ENCODE measurements around the gene GNL3L.
"Not testable (repeated sequence)": the region's sequence is repeated elsewhere in the genome, so short reads cannot be mapped to it uniquely, and the experiment has no call there.

GNL3L gene

DNA sequence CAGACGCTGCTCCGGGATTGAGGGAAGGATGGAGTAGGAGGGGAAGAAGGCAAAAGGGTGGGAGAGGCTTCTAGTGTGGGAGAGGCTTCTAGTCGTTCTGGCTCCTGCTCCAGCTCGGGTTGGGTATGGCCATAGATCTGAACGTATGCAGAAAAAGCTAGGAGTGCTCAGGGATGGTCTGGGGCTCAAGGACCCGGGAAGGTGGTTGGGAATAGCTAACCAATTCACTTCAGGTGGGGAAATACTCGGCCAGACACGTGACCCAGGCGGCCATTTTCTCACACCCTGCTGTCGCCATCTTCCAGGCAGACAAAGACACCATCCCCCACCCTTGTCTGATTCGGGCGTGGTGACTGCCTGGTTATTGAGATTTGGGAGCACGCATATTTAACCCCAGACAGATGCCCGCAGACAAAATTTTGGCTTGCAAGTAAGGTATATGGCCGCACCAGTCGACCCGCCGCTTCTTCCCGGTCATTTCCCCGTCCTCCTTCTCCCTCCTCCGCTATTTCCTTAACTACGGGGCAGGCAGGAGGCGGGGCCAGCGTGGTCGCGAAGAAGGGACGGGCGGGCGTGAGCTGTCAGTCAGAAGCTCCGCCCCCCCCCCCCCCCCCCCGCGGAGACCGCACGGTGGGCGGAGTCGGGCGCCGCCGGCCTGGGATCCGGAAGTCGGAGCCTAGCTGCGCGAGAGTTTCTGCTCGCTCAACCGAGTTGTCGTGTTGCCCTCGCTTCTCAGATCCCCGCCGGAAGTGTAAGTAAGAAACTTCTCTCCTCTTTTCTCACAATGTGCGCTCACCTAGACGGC is at the start of gene GNL3L:
TSS of gene GNL3L (plus strand) at position 668 of the 805 bp plus-strand sequence. CDS start 2,348 bp downstream, outside the sequence.
- DNase-seq (ENCODE audit: low read depth), result peak; percentile 50

GRCh38 chrX:54482839-54483593 is 47.0 kb upstream of the GNL3L start:
- no peak for DNase-seq (ENCODE audit: low read depth)

DNA sequence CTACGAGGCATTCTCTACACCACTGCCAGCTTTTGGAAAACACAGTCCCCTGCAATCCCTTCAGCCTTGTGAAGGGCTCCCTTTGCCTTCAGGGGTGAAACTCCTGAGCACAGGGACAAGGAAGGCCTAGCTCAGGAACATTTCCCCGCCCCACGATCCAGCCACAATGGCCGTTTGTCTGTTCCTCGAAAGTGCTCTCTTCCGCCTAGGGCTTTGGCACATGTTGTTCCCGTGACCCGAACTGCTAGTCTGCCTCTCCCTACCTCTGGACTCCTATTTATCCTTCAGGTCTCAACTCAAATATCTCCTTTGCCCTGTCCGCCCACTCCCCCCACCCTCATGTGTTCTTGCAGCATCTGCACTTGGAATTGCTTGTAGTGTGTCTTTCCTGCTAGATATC is 46.1 kb upstream of the GNL3L start:
- no peak for DNase-seq (ENCODE audit: low read depth)

DNA sequence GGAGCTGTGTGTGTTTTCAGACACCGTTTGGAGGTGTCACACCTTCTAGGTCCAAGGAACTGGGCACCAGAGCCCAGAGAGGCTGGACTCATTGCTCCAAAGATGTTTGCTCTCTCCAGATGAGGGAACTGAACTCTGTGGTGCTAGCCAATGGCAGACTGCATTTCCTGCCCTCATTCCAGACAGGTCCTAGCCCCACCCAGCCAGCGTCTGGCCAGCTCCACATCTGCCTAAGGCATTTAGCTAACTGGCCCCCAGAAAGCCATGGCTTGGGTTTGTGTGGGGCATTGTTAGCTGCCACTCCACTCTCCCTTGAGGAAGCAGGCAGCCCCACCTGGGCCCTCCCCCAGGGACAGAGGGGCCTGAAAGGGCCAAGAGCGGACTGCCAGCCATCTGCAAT is 45.4 kb upstream of the GNL3L start:
- DNase-seq (ENCODE audit: low read depth), result no peak

- DNase-seq (ENCODE audit: low read depth), result not testable (repeated sequence)
Measured at GRCh38 chrX:54489819-54490218, 40.2 kb upstream of the GNL3L start.

GRCh38 chrX:54492340-54492739 is 37.7 kb upstream of the GNL3L start:
- no peak for DNase-seq (ENCODE audit: low read depth)

- DNase-seq (ENCODE audit: low read depth), result no peak
Measured at GRCh38 chrX:54494166-54494988, 35.6 kb upstream of the GNL3L start.

DNA sequence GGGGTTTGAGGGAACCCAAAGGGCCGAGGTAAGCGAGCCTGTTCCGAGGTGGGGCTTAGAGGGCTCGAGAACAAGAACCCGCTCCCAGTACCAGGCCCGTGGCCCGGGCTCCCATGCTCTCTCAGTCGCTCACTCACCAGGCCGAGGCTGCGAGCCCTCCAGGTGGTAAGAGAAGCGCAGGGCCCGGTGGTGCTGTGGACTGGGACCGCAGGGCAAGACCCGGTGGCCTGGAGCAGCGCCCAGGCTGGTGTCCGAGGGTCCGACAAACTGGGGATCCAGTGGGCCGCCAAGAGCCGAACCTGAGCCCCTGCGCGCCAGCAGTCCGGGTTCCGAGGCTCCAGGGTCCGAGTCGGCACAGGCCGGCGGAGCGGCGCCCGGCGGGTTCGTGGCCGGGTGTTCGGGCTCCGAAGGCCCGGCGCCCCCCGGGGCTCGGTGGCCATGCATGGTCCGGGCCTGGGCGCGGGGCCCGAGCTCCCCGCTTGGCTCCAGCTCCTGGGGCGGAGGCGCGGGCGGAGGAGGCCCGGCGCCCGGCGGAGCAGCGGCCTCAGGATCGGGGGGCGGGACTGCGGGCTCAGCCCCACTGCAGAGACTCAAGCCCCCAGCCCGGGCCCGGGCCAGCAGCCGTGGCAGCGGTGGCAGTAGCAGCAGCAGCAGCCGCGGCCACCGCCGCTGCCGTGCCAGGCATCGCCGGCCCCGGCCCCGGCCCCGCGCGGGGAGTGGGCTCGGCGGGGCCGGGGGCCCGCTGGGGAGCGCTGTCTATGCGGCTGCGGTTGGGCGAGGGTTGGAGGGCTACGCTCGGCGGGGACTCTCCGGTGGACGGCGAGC is 34.8 kb upstream of the GNL3L start:
- DNase-seq (ENCODE audit: low read depth), result no peak

GRCh38 chrX:54495814-54496516 is 34.1 kb upstream of the GNL3L start, which contains the start of gene FGD1:
Gene FGD1, minus strand, starts transcription at chrX:54496234. Its CDS starts 802 bp downstream, at chrX:54495432.
- no peak for DNase-seq (ENCODE audit: low read depth)

DNA sequence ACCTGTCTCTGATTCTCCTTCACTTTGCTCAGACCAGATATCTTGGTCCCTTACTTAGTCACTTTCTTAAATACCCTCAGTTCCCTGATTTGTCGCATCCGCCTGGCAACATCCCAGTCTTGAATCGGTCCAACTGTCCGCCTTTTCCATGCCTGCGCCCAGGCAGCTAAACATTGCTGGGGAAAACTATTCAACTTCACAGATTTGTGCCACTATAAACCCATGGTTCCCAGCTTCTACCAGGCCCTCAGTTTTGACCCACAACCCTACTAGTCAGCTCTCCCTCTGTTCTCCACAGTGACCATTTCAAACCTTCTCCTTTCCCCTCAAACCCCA is 33.5 kb upstream of the GNL3L start:
- no peak for DNase-seq (ENCODE audit: low read depth)

GRCh38 chrX:54496936-54497335 is 33.1 kb upstream of the GNL3L start:
- DNase-seq (ENCODE audit: low read depth), result no peak

DNA sequence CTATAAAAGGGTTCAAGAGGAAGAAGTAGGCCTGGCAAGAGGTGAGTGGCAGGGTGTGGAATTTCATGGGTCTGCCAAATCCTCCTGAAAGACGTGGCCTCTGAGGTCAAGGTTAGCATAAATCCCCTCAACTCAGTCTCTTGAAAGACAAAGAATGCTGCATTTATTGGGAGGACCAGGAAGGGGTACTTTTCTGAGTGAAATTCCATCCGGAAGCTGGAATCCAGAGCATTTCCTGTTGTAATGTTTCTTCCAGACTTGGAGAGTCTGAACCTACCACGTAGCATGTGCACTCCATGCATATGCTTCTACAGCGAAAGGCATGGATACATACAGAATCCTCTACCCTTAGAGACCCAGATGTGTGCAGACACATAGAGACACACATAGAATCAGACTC is 20.6 kb upstream of the GNL3L start:
- no peak for DNase-seq (ENCODE audit: low read depth)

- no peak for DNase-seq (ENCODE audit: low read depth)
Measured at GRCh38 chrX:54529151-54529550, 868 bp upstream of the GNL3L start.

DNA sequence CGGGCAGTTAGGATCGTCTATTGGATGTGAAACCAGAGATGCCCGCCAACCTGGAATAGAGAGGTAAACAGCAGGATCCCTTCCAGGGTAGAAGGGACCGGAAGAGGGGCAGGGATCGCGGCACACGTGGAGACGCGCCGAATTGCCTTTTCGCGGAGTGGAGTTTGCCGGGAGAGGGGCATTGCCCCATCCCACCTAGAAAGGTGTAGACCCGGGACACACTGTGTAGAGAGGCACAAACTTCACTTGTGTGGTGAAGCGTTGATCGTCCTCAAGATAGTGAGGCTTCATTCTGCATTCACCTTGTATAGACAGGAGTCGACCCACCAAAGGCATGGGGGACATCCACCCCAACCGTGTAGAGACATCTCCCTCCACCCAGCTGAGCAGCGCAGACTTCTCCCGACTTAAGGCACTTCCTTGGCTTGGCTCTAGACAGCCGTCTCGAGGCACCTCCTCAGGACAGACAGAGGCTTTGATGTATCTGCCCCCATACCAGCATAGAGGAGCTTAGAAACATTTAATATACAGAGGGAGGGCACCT is 410 bp downstream of the GNL3L start:
- no peak for DNase-seq (ENCODE audit: low read depth)

GRCh38 chrX:54534271-54534670 is 4.3 kb downstream of the GNL3L start:
- DNase-seq (ENCODE audit: low read depth), result no peak

DNA sequence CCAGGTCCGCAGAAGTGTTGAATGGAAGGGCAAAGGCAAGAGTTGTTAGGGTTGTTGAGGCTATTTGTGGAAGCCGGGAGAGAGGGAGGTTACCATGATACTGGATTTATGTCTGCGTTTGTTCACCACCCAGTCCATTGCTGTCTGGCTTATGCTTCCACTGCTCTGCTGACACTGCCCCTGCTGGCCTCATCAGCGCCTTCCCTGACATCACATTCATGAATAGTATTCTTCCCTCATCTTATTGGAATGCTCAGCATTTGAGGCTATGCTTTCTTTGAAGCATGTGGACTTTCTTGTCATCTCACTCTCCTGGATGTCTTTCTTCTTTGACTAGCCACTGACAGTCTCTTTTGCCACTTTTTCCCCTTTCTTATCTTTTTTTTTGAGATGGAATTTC is 10.3 kb downstream of the GNL3L start:
- peak; percentile 32 for DNase-seq (ENCODE audit: low read depth)

- DNase-seq (ENCODE audit: low read depth), result not testable (repeated sequence)
Measured at GRCh38 chrX:54542239-54542638, 12.2 kb downstream of the GNL3L start.

DNA sequence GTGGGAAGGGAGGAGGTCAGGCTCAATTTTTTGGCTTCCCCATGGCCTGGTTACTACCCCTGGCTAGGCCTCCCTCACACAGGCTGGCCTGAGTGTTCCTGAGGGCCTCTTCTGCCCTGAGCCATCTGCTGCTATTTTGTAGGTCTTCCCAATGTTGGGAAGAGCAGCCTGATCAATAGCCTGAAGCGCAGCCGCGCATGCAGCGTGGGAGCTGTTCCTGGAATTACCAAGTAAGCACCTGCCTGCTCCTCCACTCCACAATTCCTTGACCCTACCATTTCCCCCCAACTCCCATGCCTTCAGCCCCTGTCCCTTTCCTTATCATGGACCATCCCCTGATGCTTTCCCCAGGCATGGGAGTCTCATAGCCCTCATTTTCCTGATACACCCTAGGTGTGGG is 20.8 kb downstream of the GNL3L start:
- no peak for DNase-seq (ENCODE audit: low read depth)

DNA sequence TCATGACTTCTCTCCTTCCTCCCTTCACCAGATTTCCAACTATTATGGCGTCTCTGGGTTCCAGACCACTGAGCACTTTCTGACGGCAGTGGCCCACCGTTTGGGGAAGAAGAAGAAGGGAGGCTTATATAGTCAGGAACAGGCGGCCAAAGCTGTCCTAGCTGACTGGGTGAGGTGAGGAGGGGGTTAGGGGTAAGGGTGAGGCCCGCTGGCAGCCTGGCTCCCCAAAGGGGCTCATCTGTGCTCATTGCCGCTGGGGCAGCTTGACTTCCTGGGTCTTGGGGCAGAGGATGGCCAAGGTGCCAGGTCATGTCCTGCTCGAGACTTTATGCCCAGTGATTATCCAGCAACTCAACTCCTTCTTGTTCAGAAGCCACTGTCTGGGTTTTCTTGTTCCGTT is 21.8 kb downstream of the GNL3L start:
- no peak for DNase-seq (ENCODE audit: low read depth)

DNA sequence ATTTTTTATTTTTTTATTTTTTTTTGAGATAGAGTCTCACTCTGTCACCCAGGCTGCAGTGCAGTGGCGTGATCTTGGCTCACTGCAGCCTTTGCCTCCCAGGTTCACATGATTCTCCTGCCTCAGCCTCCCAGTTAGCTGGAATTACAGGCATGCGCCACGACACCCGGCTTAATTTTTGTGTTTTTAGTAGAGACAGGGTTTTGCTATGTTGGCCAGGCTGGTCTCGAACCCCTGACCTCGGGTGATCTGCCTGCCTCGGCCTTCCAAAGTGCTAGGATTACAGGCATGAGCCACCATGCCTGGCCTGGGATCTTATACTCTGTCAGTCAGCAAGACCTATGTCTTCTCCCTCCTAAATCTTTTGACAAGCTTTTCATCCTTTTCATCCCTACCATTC is 25.0 kb downstream of the GNL3L start:
- not testable (repeated sequence) for DNase-seq (ENCODE audit: low read depth)

DNA sequence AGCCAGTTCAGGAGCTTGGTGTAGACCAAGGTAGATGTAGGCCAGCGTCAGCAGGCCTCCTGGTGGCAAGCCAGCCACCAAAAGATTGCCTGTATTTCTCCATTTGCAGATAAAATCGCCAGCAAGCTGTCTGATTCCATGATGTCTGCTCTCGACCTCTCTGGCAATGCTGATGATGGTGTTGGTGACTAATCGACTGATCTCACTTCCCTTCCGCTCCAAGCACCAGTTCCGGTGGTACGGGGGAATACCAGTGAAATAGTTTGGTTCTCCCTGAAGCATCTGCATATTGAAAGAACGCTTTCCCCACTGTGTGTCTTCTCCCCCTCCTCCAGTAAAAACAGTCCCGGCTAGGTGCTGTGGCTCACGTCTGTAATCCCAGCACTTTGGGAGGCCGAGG is 30.4 kb downstream of the GNL3L start:
- DNase-seq (ENCODE audit: low read depth), result no peak
